HEK293 (cell line): ENCODE results near the gene AGPAT1.

Source experiments
- ATF2 ChIP-seq: fragments of 450-650 bp; formaldehyde crosslinking; IDR thresholded peaks from 2 replicates; pipeline ENCODE4 v1.5.1; 2016; ENCODE audit warnings: missing biosample characterization, missing genetic modification characterization, low read depth
- GFI1B ChIP-seq: fragments of 450-650 bp; formaldehyde crosslinking; IDR thresholded peaks from 2 replicates; pipeline ENCODE4 v1.5.1; 2016; ENCODE audit warnings: missing biosample characterization, missing genetic modification characterization
- GLI2 ChIP-seq: fragments of 450-650 bp; formaldehyde crosslinking; IDR thresholded peaks from 2 replicates; pipeline ENCODE4; 2017; ENCODE audit warnings: missing biosample characterization, missing genetic modification characterization, low read depth, borderline replicate concordance
- HOXC10 ChIP-seq: sonication (generic); formaldehyde crosslinking; IDR thresholded peaks from 2 replicates; pipeline ENCODE4 v1.8.1; 2023; ENCODE audit warnings: mild to moderate bottlenecking, missing genetic modification reagents
- KLF17 ChIP-seq: fragments of 450-650 bp; formaldehyde crosslinking; IDR thresholded peaks from 2 replicates; pipeline ENCODE4 v1.5.1; 2016; ENCODE audit warnings: missing biosample characterization, missing genetic modification characterization
- SALL2 ChIP-seq: fragments of 450-650 bp; formaldehyde crosslinking; IDR thresholded peaks from 2 replicates; pipeline ENCODE4 v1.5.0; 2017; ENCODE audit warnings: missing biosample characterization, mild to moderate bottlenecking, missing genetic modification characterization, borderline replicate concordance
- SP3 ChIP-seq: fragments of 450-650 bp; formaldehyde crosslinking; IDR thresholded peaks from 2 replicates; pipeline ENCODE4 v1.5.1; 2016; ENCODE audit warnings: missing biosample characterization, missing genetic modification characterization
- ZBTB7A ChIP-seq: fragments of 450-650 bp; formaldehyde crosslinking; IDR thresholded peaks from 2 replicates; pipeline ENCODE4 v1.5.1; 2016; ENCODE audit warnings: low read depth, missing biosample characterization, missing genetic modification characterization
- ZFHX2 ChIP-seq: fragments of 450-650 bp; formaldehyde crosslinking; conservative IDR thresholded peaks from 2 replicates; pipeline ENCODE4 v1.5.1; 2016; ENCODE audit warnings: missing biosample characterization, missing genetic modification characterization
- ZFP37 ChIP-seq: fragments of 450-650 bp; formaldehyde crosslinking; IDR thresholded peaks from 2 replicates; pipeline ENCODE4 v1.5.1; 2016; ENCODE audit warnings: missing biosample characterization, missing genetic modification characterization
- ZIC2 ChIP-seq: fragments of 450-650 bp; formaldehyde crosslinking; IDR thresholded peaks from 2 replicates; pipeline ENCODE4 v1.5.1; 2016; ENCODE audit warnings: missing biosample characterization, missing genetic modification characterization
- ZNF140 ChIP-seq: fragments of 450-650 bp; formaldehyde crosslinking; IDR thresholded peaks from 2 replicates; pipeline ENCODE4 v1.5.1; 2016; ENCODE audit warnings: missing biosample characterization, missing genetic modification characterization
- ZNF274 ChIP-seq, 2 experiments: fragments of 200-500 bp in 1 of 2; fragments of 450-650 bp in 1 of 2; sonication (Bioruptor generic) in 1 of 2; formaldehyde crosslinking in 1 of 2; IDR thresholded peaks; 2 replicates each; pipeline versions ENCODE4 v1.5.1 to v1.6.1; 2014 to 2016; ENCODE audit warnings: borderline replicate concordance in 1 of 2, inconsistent platforms in 1 of 2, low read length in 1 of 2, missing biosample characterization in 1 of 2, missing genetic modification characterization in 1 of 2
- ZNF292 ChIP-seq: fragments of 450-650 bp; formaldehyde crosslinking; IDR thresholded peaks from 2 replicates; pipeline ENCODE4 v1.5.1; 2016; ENCODE audit warnings: low read depth, missing biosample characterization, missing genetic modification characterization, borderline replicate concordance
- ZNF366 ChIP-seq: fragments of 450-650 bp; formaldehyde crosslinking; conservative IDR thresholded peaks from 2 replicates; pipeline ENCODE4 v1.5.1; 2016; ENCODE audit warnings: missing biosample characterization, missing genetic modification characterization
- ZNF548 ChIP-seq: fragments of 450-650 bp; formaldehyde crosslinking; IDR thresholded peaks from 2 replicates; pipeline ENCODE4 v1.5.1; 2016; ENCODE audit warnings: missing biosample characterization, missing genetic modification characterization
- ZNF555 ChIP-seq: fragments of 450-650 bp; formaldehyde crosslinking; conservative IDR thresholded peaks from 2 replicates; pipeline ENCODE4 v1.5.1; 2017; ENCODE audit warnings: missing biosample characterization, mild to moderate bottlenecking, missing genetic modification characterization, inconsistent platforms
- ZNF596 ChIP-seq: fragments of 450-650 bp; IDR thresholded peaks from 2 replicates; pipeline ENCODE4 v1.5.0; 2018; ENCODE audit warnings: missing biosample characterization, mild to moderate bottlenecking, missing genetic modification characterization, moderate library complexity
- ZNF600 ChIP-seq: fragments of 450-650 bp; formaldehyde crosslinking; IDR thresholded peaks from 2 replicates; pipeline ENCODE4 v1.5.1; 2016; ENCODE audit warnings: missing biosample characterization, missing genetic modification characterization
- ZNF621 ChIP-seq: fragments of 450-650 bp; formaldehyde crosslinking; IDR thresholded peaks from 2 replicates; pipeline ENCODE4 v1.5.1; 2017; ENCODE audit warnings: missing biosample characterization, missing genetic modification characterization
- ZNF654 ChIP-seq: fragments of 450-650 bp; formaldehyde crosslinking; IDR thresholded peaks from 2 replicates; pipeline ENCODE4 v1.5.1; 2016; ENCODE audit warnings: low read depth, missing biosample characterization, missing genetic modification characterization
- ZNF670 ChIP-seq: fragments of 450-650 bp; formaldehyde crosslinking; IDR thresholded peaks from 2 replicates; pipeline ENCODE4 v1.5.1; 2016; ENCODE audit warnings: missing biosample characterization, missing genetic modification characterization, low read depth
- ZNF677 ChIP-seq: fragments of 450-650 bp; IDR thresholded peaks from 2 replicates; pipeline ENCODE4 v1.5.0; 2018; ENCODE audit warnings: missing biosample characterization, mild to moderate bottlenecking, missing genetic modification characterization, moderate library complexity
- ZNF76 ChIP-seq: fragments of 450-650 bp; formaldehyde crosslinking; IDR thresholded peaks from 2 replicates; pipeline ENCODE4; 2016; ENCODE audit warnings: low read depth, missing biosample characterization, missing genetic modification characterization, borderline replicate concordance
- TF ChIP-seq, protein P1 (sequence below): fragments of 450-650 bp; formaldehyde crosslinking; IDR thresholded peaks from 2 replicates; pipeline ENCODE4 v1.5.1; 2016; ENCODE audit warnings: missing biosample characterization, missing genetic modification characterization
- TF ChIP-seq, protein P2 (sequence below): fragments of 450-650 bp; formaldehyde crosslinking; IDR thresholded peaks from 2 replicates; pipeline ENCODE4; 2016; ENCODE audit warnings: missing biosample characterization, missing genetic modification characterization
- TF ChIP-seq, protein P3 (sequence below): fragments of 450-650 bp; formaldehyde crosslinking; IDR thresholded peaks from 2 replicates; pipeline ENCODE4 v1.5.1; 2016; ENCODE audit warnings: missing biosample characterization, missing genetic modification characterization, borderline replicate concordance

The AGPAT1 gene

GRCh38 chr6:32153564-32154513 lies 22.0 kb downstream of the AGPAT1 start, which contains the start of gene PPT2 (continued):
- TF ChIP-seq ZNF76 (tag by site-specific recombination) (peak; percentile 50; the same call in 1 of the 2 replicates), SP3 (tag by site-specific recombination) (peak; percentile 72), GFI1B (no peak), ZFP37 (tag by site-specific recombination) (no peak), ZBTB7A (tag by site-specific recombination) (peak; percentile 46; the same call in 1 of the 2 replicates), GLI2 (no peak), ZFHX2 (peak; percentile 82), ZNF670 (tag by site-specific recombination) (no peak), ZNF600 (tag by site-specific recombination) (peak; percentile 72), ZNF140 (no peak), HOXC10 (CRISPR knock-in tag) (no peak), ZNF654 (tag by site-specific recombination) (no peak), ZNF621 (tag by site-specific recombination) (no peak), SALL2 (tag by site-specific recombination) (no peak), ZNF555 (tag by site-specific recombination) (no peak), KLF17 (peak; percentile 29), ATF2 (no peak), ZNF292 (tag by site-specific recombination) (no peak), ZNF677 (tag by site-specific recombination) (no peak), ZNF548 (no peak), ZIC2 (tag by site-specific recombination) (no peak), ZNF274 (IDR thresholded peaks at IDR 0.05; ENCODE audit: low read length) (no peak), ZNF274 (tag by site-specific recombination; IDR thresholded peaks at IDR 0.05; ENCODE audit: borderline replicate concordance) (no peak), ZNF596 (no peak), ZNF366 (tag by site-specific recombination) (peak; percentile 61)
- TF ChIP-seq, protein P1, sequence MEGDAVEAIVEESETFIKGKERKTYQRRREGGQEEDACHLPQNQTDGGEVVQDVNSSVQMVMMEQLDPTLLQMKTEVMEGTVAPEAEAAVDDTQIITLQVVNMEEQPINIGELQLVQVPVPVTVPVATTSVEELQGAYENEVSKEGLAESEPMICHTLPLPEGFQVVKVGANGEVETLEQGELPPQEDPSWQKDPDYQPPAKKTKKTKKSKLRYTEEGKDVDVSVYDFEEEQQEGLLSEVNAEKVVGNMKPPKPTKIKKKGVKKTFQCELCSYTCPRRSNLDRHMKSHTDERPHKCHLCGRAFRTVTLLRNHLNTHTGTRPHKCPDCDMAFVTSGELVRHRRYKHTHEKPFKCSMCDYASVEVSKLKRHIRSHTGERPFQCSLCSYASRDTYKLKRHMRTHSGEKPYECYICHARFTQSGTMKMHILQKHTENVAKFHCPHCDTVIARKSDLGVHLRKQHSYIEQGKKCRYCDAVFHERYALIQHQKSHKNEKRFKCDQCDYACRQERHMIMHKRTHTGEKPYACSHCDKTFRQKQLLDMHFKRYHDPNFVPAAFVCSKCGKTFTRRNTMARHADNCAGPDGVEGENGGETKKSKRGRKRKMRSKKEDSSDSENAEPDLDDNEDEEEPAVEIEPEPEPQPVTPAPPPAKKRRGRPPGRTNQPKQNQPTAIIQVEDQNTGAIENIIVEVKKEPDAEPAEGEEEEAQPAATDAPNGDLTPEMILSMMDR (tag by site-specific recombination) = 0 out of 2 replicates have a peak, but pooled peaks have one; percentile 37
- TF ChIP-seq, protein P2, sequence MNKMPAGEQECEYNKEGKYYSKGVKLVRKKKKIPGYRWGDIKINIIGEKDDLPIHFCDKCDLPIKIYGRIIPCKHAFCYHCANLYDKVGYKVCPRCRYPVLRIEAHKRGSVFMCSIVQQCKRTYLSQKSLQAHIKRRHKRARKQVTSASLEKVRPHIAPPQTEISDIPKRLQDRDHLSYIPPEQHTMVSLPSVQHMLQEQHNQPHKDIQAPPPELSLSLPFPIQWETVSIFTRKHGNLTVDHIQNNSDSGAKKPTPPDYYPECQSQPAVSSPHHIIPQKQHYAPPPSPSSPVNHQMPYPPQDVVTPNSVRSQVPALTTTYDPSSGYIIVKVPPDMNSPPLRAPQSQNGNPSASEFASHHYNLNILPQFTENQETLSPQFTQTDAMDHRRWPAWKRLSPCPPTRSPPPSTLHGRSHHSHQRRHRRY (tag by site-specific recombination) = no peak
- TF ChIP-seq, protein P3, sequence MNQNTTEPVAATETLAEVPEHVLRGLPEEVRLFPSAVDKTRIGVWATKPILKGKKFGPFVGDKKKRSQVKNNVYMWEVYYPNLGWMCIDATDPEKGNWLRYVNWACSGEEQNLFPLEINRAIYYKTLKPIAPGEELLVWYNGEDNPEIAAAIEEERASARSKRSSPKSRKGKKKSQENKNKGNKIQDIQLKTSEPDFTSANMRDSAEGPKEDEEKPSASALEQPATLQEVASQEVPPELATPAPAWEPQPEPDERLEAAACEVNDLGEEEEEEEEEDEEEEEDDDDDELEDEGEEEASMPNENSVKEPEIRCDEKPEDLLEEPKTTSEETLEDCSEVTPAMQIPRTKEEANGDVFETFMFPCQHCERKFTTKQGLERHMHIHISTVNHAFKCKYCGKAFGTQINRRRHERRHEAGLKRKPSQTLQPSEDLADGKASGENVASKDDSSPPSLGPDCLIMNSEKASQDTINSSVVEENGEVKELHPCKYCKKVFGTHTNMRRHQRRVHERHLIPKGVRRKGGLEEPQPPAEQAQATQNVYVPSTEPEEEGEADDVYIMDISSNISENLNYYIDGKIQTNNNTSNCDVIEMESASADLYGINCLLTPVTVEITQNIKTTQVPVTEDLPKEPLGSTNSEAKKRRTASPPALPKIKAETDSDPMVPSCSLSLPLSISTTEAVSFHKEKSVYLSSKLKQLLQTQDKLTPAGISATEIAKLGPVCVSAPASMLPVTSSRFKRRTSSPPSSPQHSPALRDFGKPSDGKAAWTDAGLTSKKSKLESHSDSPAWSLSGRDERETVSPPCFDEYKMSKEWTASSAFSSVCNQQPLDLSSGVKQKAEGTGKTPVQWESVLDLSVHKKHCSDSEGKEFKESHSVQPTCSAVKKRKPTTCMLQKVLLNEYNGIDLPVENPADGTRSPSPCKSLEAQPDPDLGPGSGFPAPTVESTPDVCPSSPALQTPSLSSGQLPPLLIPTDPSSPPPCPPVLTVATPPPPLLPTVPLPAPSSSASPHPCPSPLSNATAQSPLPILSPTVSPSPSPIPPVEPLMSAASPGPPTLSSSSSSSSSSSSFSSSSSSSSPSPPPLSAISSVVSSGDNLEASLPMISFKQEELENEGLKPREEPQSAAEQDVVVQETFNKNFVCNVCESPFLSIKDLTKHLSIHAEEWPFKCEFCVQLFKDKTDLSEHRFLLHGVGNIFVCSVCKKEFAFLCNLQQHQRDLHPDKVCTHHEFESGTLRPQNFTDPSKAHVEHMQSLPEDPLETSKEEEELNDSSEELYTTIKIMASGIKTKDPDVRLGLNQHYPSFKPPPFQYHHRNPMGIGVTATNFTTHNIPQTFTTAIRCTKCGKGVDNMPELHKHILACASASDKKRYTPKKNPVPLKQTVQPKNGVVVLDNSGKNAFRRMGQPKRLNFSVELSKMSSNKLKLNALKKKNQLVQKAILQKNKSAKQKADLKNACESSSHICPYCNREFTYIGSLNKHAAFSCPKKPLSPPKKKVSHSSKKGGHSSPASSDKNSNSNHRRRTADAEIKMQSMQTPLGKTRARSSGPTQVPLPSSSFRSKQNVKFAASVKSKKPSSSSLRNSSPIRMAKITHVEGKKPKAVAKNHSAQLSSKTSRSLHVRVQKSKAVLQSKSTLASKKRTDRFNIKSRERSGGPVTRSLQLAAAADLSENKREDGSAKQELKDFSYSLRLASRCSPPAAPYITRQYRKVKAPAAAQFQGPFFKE (tag by site-specific recombination) = no peak
